Activated T-cell treated with anti-CD3 and anti-CD28 coated beads, Interleukin-2, amount 50 U/mL, for 4 hours (primary cell): ENCODE data around the gene ZFHX3. TPM values are rescaled to one million over a fixed set of nuclear protein-coding genes. Genes with fewer than 3 reads are reported as not detected.
A peak's percentile ranks its signal among the peaks of the same experiment; 100 is the strongest.

ENCODE experiments used
- ATAC-seq, 2 donors: fragments of 200-7000 bp; cut with Tn5 transposase; one replicate each; pipeline ENCODE4 v1.10.0; 2021
- DNase-seq: peaks from one replicate; pipeline ENCODE4 v3.0.0-alpha.2; 2020
- H3K27me3 Mint-ChIP-seq: one replicate; pipeline ENCODE4 v1.8.0; 2021; ENCODE audit warnings: low read depth, mixed read lengths
- H3K36me3 Mint-ChIP-seq: one replicate; pipeline ENCODE4 v1.8.0; 2022; ENCODE audit warnings: mixed read lengths; ENCODE audit not compliant: insufficient read depth
- H3K4me1 Mint-ChIP-seq: one replicate; pipeline ENCODE4 v1.8.0; 2021; ENCODE audit warnings: low read depth, mixed read lengths
- H3K4me3 Mint-ChIP-seq: one replicate; pipeline ENCODE4 v1.8.0; 2021; ENCODE audit warnings: mild to moderate bottlenecking, moderate library complexity, mixed read lengths
- H3K9me3 Mint-ChIP-seq: one replicate; pipeline ENCODE4 v1.8.0; 2021; ENCODE audit warnings: mixed read lengths
- total RNA-seq, 3 donors: library from RNA; stranded (reverse); gene quantifications; one replicate each; pipeline ENCODE4 v1.2.1, GENCODE V29; 2021

Gene ZFHX3
- total RNA-seq, 3 donors from 2014 or later, result 0.29 to 2.5 (median 0.86) TPM

DNA sequence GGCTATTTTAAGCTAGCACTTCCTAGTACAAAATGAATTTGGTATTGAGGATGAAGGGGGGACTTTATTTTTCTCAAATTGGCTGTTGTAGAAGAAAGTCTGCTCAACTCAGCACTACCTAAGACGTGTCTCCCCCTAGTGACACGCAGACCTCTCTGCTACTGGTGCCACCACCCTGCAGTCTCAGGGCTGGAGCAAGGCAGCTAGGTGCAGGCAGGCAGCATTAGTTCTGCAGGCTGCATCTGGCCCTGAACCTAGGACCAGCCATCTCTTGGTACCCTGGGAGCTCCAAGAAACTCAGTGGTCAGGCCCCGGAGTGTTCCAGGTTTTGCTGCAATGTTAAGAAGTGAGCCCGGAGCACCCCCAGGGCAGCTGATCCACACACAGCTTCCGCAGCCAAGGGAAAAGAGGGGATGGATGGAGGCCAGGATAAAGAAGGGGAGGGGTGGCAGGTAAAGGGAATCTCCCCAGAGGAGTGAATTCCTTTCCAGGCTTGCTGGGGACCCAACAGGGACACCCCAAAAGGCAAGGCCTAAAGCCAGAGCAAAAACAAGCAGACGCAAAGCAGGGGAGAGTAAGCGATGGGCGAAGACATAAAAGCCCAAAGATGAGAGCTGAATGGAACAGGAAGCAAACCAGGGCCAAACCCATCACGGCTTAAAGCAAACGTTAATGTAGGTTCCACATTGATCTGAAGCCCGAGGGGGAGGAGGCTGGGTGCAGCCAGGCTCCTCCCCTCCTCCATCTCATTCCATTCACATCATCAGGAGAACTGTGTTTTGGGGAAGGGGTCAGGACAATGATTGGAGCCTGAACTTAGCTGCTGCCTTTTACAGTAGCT, 200.5 kb downstream of the ZFHX3 start:
- peak in 1 of 2 donors; percentile 32 for ATAC-seq
- Mint-ChIP-seq H3K4me3 (no peak overlapping the region), H3K4me1 (peaks cover 10% of the 10 kb centered on the region), H3K27me3 (peaks cover 6% of the 10 kb centered on the region), H3K9me3 (no peaks in the 10 kb centered on the region), H3K36me3 (no peaks in the 10 kb centered on the region)
- DNase-seq, result no peak

DNA sequence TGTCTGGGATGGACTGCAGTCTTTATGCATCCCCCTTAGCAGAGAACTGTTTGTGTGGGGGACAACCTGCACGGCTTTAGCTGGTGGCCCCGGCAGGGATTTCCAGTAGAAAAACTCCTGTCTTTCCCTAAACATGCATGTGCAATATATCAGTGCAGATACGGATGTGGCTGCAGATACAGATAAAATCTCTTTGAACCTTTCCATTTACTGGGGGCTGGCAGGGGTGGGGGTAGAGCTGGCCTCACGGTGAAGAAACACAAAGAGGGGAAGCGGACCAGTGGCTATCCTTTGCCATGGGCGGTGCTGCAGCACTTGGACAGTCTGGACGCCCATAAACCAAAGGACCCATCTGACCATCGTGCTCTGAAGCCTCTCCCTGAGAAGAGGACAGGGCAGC, 201.3 kb downstream of the ZFHX3 start:
- peaks cover 6% of the 10 kb centered on the region for H3K27me3 Mint-ChIP-seq
- ATAC-seq (no peak), DNase-seq (no peak)
- peaks cover 10% of the 10 kb centered on the region for H3K4me1 Mint-ChIP-seq
- no peak overlapping the region for H3K4me3 Mint-ChIP-seq
- no peaks in the 10 kb centered on the region for H3K36me3 Mint-ChIP-seq
- H3K9me3 Mint-ChIP-seq, result no peaks in the 10 kb centered on the region

DNA sequence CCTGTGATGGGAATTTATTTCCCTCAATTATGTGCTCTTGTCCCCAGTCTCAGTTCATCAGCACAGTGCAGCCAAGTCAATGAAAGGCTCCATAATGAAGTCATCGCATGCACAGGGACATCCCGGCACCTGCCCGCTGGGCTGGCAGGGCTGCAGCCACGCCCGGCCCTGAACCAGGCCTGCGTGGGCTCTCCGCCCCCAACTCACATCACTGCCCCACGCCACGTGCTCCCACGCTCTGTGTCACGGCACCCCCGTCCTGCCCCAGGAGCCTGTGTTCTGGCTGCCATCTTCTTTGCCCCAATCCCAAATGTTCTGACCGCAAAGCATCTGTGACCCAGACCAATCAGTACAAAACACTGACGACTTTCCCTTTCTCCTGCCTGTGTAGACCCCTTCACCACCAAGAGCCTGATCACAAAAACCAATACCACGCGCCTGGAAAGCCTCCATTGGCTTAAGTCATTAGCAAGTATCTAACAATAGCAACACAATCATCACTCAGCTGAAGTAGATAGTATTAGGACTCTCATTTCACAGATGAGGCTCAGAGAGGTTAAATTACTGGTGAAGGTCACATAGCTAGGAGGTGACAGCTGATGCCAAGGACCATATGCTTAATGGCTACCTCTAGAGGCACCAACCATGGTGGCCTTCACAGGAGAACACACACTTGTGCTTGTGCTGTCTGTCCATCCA, 202.5 kb downstream of the ZFHX3 start:
- peaks cover 6% of the 10 kb centered on the region for H3K27me3 Mint-ChIP-seq
- H3K36me3 Mint-ChIP-seq, result no peaks in the 10 kb centered on the region
- H3K9me3 Mint-ChIP-seq, result no peaks in the 10 kb centered on the region
- no peak overlapping the region for H3K4me3 Mint-ChIP-seq
- DNase-seq (no peak), ATAC-seq (no peak)
- H3K4me1 Mint-ChIP-seq, result peaks cover 10% of the 10 kb centered on the region

- no peak overlapping the region for H3K4me3 Mint-ChIP-seq
- H3K4me1 Mint-ChIP-seq, result peaks cover 10% of the 10 kb centered on the region
- ATAC-seq (no peak), DNase-seq (no peak)
- peaks cover 6% of the 10 kb centered on the region for H3K27me3 Mint-ChIP-seq
- H3K9me3 Mint-ChIP-seq, result no peaks in the 10 kb centered on the region
- H3K36me3 Mint-ChIP-seq, result no peaks in the 10 kb centered on the region
Observed at GRCh38 chr16:72844225-72844920, 203.6 kb downstream of the ZFHX3 start.

GRCh38 chr16:72841506-72841905, 206.4 kb downstream of the ZFHX3 start:
- DNase-seq (no peak), ATAC-seq (no peak)
- no peaks in the 10 kb centered on the region for H3K36me3 Mint-ChIP-seq
- H3K9me3 Mint-ChIP-seq, result no peaks in the 10 kb centered on the region
- H3K4me1 Mint-ChIP-seq, result peaks cover 10% of the 10 kb centered on the region
- peaks cover 4% of the 10 kb centered on the region for H3K27me3 Mint-ChIP-seq
- H3K4me3 Mint-ChIP-seq, result no peak overlapping the region

DNA sequence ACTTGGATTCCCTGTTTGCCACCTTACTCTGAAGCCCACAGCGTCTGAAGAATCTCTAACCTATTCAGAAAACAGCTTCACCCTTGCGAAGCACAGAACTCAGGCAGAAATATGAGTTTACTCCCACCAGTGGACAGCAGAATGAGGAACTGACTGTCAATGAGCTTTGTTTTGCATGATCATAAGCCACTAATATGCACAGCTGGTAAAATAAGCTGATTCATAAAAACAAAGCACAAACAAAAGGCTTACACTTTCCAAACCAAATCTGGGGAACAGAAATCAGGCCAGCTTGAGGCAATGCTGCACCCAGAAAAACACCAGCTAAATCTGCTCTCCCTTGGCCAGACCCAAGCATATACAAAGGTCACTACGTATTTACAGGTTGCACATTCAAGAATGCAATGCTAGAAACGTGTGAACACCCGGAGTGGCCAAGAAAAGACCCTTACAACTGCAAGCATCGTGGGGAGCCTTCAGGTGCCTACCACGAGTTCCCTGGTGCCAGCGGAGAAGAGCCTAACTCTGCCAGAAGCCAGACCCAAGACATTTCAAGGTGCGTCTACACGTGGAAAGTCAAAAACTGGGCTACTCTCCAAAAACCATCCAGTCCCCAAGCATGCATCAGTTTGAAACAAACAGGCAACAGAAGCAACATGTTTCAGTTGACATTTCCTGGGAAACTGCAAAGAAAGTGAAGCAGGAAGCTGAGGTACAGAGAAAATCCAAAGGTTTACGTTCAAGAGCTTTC, 207.1 kb downstream of the ZFHX3 start:
- no peaks in the 10 kb centered on the region for H3K36me3 Mint-ChIP-seq

GRCh38 chr16:72838951-72839350, 209.0 kb downstream of the ZFHX3 start:
- peaks cover 2% of the 10 kb centered on the region for H3K27me3 Mint-ChIP-seq
- no peak for DNase-seq
- no peaks in the 10 kb centered on the region for H3K9me3 Mint-ChIP-seq
- no peak for ATAC-seq
- no peaks in the 10 kb centered on the region for H3K4me1 Mint-ChIP-seq
- H3K36me3 Mint-ChIP-seq, result no peaks in the 10 kb centered on the region
- H3K4me3 Mint-ChIP-seq, result no peak overlapping the region

More for the DNA sequence above, 207.1 kb downstream of the ZFHX3 start:
- DNase-seq (no peak), ATAC-seq (no peak)
- H3K9me3 Mint-ChIP-seq, result no peaks in the 10 kb centered on the region
- no peak overlapping the region for H3K4me3 Mint-ChIP-seq
- H3K27me3 Mint-ChIP-seq, result peaks cover 2% of the 10 kb centered on the region
- peaks cover 10% of the 10 kb centered on the region for H3K4me1 Mint-ChIP-seq

DNA sequence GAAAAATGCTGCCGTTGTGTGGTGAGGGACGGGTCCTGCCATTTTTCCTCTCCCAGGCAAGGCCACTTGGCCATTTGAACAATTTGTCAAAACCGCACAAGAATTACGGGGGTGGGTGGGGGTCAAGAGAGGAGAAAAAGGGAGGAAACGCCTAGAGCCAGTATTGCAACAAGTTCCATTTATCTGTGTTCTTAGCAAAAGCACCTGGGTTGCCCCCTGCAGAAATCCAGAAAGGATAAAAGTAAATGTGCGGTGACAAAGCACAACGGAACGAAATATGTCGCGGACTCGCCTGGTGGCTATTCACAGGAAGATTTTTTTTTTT, 209.4 kb downstream of the ZFHX3 start:
- ATAC-seq, result no peak
- Mint-ChIP-seq H3K4me1 (no peaks in the 10 kb centered on the region), H3K36me3 (no peaks in the 10 kb centered on the region), H3K9me3 (no peaks in the 10 kb centered on the region), H3K4me3 (no peak overlapping the region), H3K27me3 (no peaks in the 10 kb centered on the region)
- DNase-seq, result no peak

- no peaks in the 10 kb centered on the region for H3K27me3 Mint-ChIP-seq
- DNase-seq, result no peak
- H3K4me3 Mint-ChIP-seq, result no peak overlapping the region
- no peaks in the 10 kb centered on the region for H3K4me1 Mint-ChIP-seq
- H3K36me3 Mint-ChIP-seq, result no peaks in the 10 kb centered on the region
- ATAC-seq, result no peak
- no peaks in the 10 kb centered on the region for H3K9me3 Mint-ChIP-seq
Observed at GRCh38 chr16:72837846-72838585, 209.9 kb downstream of the ZFHX3 start.

- no peak for ATAC-seq
- DNase-seq, result no peak
- Mint-ChIP-seq H3K9me3 (no peaks in the 10 kb centered on the region), H3K36me3 (no peaks in the 10 kb centered on the region), H3K4me1 (no peaks in the 10 kb centered on the region), H3K27me3 (no peaks in the 10 kb centered on the region), H3K4me3 (no peak overlapping the region)
Observed at GRCh38 chr16:72836985-72837384, 210.9 kb downstream of the ZFHX3 start.

- Mint-ChIP-seq H3K4me3 (no peak overlapping the region), H3K27me3 (no peaks in the 10 kb centered on the region), H3K4me1 (no peaks in the 10 kb centered on the region), H3K36me3 (no peaks in the 10 kb centered on the region), H3K9me3 (no peaks in the 10 kb centered on the region)
- ATAC-seq (no peak), DNase-seq (no peak)
Observed at GRCh38 chr16:72836181-72836580, 211.7 kb downstream of the ZFHX3 start.

DNA sequence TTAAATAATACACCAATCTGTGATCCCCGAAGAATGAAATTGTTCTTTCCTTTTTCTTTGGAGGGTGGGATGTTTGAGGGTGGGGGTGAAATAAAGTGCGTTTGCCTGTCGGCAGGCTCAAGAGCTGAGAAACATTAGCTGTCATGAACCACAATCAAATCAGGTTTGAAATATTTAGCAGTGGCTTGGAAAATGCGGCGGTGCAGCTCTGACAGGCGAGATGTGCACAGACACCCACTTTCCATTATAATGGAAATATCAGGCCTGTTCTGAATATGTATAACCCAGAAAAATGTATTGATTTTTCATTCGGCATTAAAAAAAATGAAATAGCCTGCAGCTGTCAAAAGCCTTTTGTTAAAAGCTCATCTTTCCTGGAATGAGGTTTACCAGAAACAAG, 212.8 kb downstream of the ZFHX3 start:
- ATAC-seq (no peak), DNase-seq (no peak)
- Mint-ChIP-seq H3K4me3 (no peak overlapping the region), H3K36me3 (no peaks in the 10 kb centered on the region), H3K4me1 (no peaks in the 10 kb centered on the region), H3K9me3 (no peaks in the 10 kb centered on the region), H3K27me3 (no peaks in the 10 kb centered on the region)

GRCh38 chr16:72834499-72834898, 213.4 kb downstream of the ZFHX3 start:
- ATAC-seq, result no peak
- H3K9me3 Mint-ChIP-seq, result no peaks in the 10 kb centered on the region
- no peak for DNase-seq
- no peaks in the 10 kb centered on the region for H3K4me1 Mint-ChIP-seq
- H3K27me3 Mint-ChIP-seq, result no peaks in the 10 kb centered on the region
- H3K36me3 Mint-ChIP-seq, result no peaks in the 10 kb centered on the region
- no peak overlapping the region for H3K4me3 Mint-ChIP-seq

DNA sequence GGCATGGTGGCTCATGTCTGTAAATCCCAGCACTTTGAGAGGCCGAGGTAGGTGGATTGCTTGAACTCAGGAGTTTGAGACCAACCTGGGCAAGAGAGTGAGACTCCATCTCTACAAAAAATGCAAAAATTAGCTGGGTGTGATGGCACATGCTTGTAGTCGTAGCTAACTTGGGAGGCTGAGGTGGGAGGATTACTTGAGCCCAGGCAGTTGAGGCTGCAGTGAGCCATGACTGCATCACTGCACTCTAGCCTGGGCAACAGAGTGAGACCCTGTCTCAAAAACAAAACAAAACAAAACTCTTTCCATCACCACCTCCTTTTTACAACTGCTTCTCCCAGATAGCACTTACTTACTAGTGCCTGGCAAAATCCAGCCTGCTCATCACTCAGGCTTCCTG, 214.0 kb downstream of the ZFHX3 start:
- DNase-seq (no peak), ATAC-seq (no peak)
- H3K9me3 Mint-ChIP-seq, result no peaks in the 10 kb centered on the region
- no peaks in the 10 kb centered on the region for H3K27me3 Mint-ChIP-seq
- no peak overlapping the region for H3K4me3 Mint-ChIP-seq
- no peaks in the 10 kb centered on the region for H3K4me1 Mint-ChIP-seq
- H3K36me3 Mint-ChIP-seq, result no peaks in the 10 kb centered on the region
